ENCODE results near the gene IFT22.

- TF ChIP-seq POLR2AphosphoS5 (IDR thresholded peaks at IDR 0.05; ENCODE audit: low read depth, low read length) (peak; percentile 42; the same call in 1 of the 2 replicates), POLR2A (IDR thresholded peaks at IDR 0.05; ENCODE audit: control extremely low read depth in 1 of 2, low read depth in 2 of 2, low read length in 2 of 2) (no peak; a peak in 1 of 3 replicates), KDM5A (IDR thresholded peaks at IDR 0.05; ENCODE audit: low read length) (no peak), CREB1 (IDR thresholded peaks at IDR 0.05) (no peak), GABPA (IDR thresholded peaks at IDR 0.05; ENCODE audit: borderline replicate concordance, insufficient read depth, low read length) (no peak)
- TF ChIP-seq, protein P1, sequence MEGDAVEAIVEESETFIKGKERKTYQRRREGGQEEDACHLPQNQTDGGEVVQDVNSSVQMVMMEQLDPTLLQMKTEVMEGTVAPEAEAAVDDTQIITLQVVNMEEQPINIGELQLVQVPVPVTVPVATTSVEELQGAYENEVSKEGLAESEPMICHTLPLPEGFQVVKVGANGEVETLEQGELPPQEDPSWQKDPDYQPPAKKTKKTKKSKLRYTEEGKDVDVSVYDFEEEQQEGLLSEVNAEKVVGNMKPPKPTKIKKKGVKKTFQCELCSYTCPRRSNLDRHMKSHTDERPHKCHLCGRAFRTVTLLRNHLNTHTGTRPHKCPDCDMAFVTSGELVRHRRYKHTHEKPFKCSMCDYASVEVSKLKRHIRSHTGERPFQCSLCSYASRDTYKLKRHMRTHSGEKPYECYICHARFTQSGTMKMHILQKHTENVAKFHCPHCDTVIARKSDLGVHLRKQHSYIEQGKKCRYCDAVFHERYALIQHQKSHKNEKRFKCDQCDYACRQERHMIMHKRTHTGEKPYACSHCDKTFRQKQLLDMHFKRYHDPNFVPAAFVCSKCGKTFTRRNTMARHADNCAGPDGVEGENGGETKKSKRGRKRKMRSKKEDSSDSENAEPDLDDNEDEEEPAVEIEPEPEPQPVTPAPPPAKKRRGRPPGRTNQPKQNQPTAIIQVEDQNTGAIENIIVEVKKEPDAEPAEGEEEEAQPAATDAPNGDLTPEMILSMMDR (IDR thresholded peaks at IDR 0.05; ENCODE audit: control extremely low read depth in 1 of 3, insufficient read depth in 1 of 3, low read depth in 1 of 3, low read length in 3 of 3) = no peak
These were observed 42.9 kb downstream of the IFT22 start for GRCh38 chr7:101278461-101279292.

Measured in H1 (cell line).